ENCODE data around the gene WDR90.

WDR90 gene

DNA sequence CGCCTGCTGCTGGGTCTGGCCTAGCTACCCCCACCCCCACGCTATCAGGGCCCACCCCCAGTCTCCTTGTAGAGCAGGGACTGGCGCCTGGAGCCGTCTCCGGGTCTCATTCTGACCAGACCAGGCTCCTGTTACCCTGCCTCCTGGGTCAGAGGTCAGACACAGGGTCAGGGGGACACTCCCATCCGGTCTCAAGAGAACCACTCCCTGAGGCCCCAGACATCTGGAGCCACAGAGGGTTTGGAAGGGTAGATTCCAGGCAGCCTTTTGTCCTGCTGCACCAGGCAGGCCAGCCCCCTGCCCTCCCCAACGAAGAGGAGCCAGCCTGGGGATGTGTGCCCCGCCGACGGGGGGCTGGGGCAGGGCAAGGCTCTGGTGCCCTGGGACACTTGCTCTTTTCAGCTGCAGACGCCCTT lies 19.3 kb upstream of the WDR90 start:
- in situ Hi-C loops (cut with MboI; ENCODE audit: low pct_unique_long_range_greater_than_20kb, low sequenced_read_pairs, unreplicated experiment) = no loop called here
- no peak for DNase-seq (ENCODE audit: low spot score)
- TF ChIP-seq, protein P1, sequence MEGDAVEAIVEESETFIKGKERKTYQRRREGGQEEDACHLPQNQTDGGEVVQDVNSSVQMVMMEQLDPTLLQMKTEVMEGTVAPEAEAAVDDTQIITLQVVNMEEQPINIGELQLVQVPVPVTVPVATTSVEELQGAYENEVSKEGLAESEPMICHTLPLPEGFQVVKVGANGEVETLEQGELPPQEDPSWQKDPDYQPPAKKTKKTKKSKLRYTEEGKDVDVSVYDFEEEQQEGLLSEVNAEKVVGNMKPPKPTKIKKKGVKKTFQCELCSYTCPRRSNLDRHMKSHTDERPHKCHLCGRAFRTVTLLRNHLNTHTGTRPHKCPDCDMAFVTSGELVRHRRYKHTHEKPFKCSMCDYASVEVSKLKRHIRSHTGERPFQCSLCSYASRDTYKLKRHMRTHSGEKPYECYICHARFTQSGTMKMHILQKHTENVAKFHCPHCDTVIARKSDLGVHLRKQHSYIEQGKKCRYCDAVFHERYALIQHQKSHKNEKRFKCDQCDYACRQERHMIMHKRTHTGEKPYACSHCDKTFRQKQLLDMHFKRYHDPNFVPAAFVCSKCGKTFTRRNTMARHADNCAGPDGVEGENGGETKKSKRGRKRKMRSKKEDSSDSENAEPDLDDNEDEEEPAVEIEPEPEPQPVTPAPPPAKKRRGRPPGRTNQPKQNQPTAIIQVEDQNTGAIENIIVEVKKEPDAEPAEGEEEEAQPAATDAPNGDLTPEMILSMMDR (IDR thresholded peaks at IDR 0.05; ENCODE audit: extremely low read depth, insufficient read depth, missing control alignments) = no peak

DNA sequence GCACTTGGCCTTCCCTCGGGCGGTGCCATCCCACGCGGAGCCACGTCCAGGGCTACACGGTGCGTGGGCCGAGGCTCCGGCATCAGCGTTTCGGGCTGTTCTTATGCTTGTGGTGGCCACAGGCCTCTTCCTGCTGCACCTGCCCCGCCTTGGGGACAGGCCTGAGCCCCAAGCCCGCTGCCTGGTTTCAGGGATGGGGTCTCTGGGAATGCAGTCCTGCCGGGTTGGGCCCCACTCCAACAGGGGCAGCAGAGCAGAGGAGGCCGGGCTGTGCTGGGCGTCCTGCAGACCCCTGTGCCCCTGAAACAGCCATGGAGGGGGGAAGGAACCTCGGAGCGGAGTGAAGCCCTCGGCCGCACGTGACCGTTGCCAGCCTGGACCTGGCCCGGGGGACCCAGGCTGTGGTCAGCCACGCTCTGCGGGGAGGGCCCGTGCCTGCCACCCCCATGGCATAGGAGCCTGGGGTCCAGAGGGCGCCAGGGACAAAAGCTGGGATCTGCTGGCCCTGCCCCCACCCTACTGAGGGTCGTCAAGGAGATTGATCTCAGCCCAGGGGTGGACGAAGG lies 18.8 kb upstream of the WDR90 start:
- TF ChIP-seq, protein P1 (IDR thresholded peaks at IDR 0.05; ENCODE audit: extremely low read depth, insufficient read depth, missing control alignments) = no peak
- in situ Hi-C loops (cut with MboI; ENCODE audit: low pct_unique_long_range_greater_than_20kb, low sequenced_read_pairs, unreplicated experiment) = no loop called here
- DNase-seq (ENCODE audit: low spot score) = no peak

DNA sequence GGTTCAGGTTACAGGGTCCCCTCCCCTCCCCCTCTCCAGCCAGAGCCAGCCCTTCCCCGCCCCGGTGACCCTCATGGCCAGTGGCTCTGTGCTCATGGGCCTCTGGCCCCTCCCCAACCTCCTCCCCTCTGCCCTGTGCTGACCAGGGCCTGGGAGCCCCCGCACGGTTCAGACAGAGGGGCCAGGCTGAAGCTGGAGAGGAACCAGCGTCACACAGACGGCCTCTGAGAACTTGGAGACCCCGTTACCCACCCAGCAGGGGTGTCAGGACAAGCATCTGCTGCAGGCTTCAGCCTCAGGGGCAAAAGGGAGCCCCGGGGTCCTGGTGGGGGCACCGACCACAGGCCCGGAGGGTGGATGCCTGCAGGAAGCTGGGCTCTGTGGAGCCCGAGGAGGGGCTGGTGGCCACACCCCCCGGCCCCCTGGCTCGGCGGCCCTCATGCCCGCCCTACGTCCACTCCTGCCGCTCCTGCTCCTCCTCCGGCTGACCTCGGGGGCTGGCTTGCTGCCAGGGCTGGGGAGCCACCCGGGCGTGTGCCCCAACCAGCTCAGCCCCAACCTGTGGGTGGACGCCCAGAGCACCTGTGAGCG lies 18.3 kb upstream of the WDR90 start, which contains the start of gene WFIKKN1:
TSS of gene WFIKKN1 (plus strand) at position 171 of the 591 bp plus-strand sequence. CDS start at position 440, 269 bp downstream.
- DNase-seq (ENCODE audit: low spot score) = no peak
- in situ Hi-C loops (cut with MboI; ENCODE audit: low pct_unique_long_range_greater_than_20kb, low sequenced_read_pairs, unreplicated experiment) = no loop called here
- TF ChIP-seq, protein P1 (IDR thresholded peaks at IDR 0.05; ENCODE audit: extremely low read depth, insufficient read depth, missing control alignments) = no peak

DNA sequence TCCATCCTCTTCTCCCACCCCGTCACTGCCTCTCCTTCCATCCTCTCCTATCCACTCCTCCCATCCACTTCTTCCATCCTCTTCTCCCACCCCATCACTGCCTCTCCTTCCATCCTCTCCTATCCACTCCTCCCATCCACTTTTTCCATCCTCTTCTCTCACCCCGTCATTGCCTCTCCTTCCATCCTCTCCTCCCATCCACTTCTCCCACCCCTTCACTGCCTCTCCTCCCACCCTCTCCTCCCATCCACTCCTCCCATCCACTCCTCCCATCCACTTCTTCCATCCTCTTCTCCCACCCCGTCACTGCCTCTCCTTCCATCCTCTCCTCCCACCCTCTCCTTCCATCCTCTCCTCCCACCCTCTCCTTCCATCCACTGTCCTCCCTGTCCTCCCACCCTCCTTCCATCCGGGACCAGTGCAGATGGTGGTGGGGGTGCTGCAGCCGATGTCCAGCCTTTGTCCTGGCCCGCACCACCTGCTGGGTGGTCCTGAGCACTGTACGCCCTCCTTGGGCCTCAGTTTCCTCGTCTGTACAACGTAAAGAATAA lies 17.3 kb upstream of the WDR90 start:
- in situ Hi-C loops (cut with MboI; ENCODE audit: low pct_unique_long_range_greater_than_20kb, low sequenced_read_pairs, unreplicated experiment) = no loop called here

DNA sequence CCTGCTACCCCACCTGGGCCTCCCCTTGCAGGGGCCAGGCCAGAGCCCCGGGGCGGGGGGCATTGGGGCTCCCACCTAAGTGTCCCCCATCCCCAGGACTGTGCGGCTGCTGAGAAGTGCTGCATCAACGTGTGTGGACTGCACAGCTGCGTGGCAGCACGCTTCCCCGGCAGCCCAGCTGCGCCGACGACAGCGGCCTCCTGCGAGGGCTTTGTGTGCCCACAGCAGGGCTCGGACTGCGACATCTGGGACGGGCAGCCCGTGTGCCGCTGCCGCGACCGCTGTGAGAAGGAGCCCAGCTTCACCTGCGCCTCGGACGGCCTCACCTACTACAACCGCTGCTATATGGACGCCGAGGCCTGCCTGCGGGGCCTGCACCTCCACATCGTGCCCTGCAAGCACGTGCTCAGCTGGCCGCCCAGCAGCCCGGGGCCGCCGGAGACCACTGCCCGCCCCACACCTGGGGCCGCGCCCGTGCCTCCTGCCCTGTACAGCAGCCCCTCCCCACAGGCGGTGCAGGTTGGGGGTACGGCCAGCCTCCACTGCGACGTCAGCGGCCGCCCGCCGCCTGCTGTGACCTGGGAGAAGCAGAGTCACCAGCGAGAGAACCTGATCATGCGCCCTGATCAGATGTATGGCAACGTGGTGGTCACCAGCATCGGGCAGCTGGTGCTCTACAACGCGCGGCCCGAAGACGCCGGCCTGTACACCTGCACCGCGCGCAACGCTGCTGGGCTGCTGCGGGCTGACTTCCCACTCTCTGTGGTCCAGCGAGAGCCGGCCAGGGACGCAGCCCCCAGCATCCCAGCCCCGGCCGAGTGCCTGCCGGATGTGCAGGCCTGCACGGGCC lies 16.5 kb upstream of the WDR90 start:
- TF ChIP-seq, protein P1 (IDR thresholded peaks at IDR 0.05; ENCODE audit: extremely low read depth, insufficient read depth, missing control alignments) = no peak
- no peak for DNase-seq (ENCODE audit: low spot score)
- in situ Hi-C loops (cut with MboI; ENCODE audit: low pct_unique_long_range_greater_than_20kb, low sequenced_read_pairs, unreplicated experiment) = no loop called here

More for the DNA sequence above, 17.3 kb upstream of the WDR90 start:
- TF ChIP-seq, protein P1 (IDR thresholded peaks at IDR 0.05; ENCODE audit: extremely low read depth, insufficient read depth, missing control alignments) = no peak
- no peak for DNase-seq (ENCODE audit: low spot score)

DNA sequence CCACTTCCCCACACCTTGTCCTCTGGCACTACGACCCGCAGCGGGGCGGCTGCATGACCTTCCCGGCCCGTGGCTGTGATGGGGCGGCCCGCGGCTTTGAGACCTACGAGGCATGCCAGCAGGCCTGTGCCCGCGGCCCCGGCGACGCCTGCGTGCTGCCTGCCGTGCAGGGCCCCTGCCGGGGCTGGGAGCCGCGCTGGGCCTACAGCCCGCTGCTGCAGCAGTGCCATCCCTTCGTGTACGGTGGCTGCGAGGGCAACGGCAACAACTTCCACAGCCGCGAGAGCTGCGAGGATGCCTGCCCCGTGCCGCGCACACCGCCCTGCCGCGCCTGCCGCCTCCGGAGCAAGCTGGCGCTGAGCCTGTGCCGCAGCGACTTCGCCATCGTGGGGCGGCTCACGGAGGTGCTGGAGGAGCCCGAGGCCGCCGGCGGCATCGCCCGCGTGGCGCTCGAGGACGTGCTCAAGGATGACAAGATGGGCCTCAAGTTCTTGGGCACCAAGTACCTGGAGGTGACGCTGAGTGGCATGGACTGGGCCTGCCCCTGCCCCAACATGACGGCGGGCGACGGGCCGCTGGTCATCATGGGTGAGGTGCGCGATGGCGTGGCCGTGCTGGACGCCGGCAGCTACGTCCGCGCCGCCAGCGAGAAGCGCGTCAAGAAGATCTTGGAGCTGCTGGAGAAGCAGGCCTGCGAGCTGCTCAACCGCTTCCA lies 15.7 kb upstream of the WDR90 start:
- in situ Hi-C loops (cut with MboI; ENCODE audit: low pct_unique_long_range_greater_than_20kb, low sequenced_read_pairs, unreplicated experiment) = no loop called here
- TF ChIP-seq, protein P1 (IDR thresholded peaks at IDR 0.05; ENCODE audit: extremely low read depth, insufficient read depth, missing control alignments) = no peak
- no peak for DNase-seq (ENCODE audit: low spot score)
